K562 (cell line): ENCODE results near the gene PPT1. TPM values are rescaled to one million over a fixed set of nuclear protein-coding genes. Genes with fewer than 3 reads are reported as not detected.
"Not testable (repeated sequence)": the region's sequence is repeated elsewhere in the genome, so short reads cannot be mapped to it uniquely, and the experiment has no call there.

ENCODE experiments used
- ATAC-seq: fragments of 200-7000 bp; cut with Tn5 transposase; 3 replicates; pipeline ENCODE4 v1.9.1; 2020; ENCODE audit warnings: moderate library complexity
- BruUV-seq: library from RNA; stranded (reverse); fragments of 400-500 nt; replicated peaks from 2 replicates; lab custom pipeline; 2021; lab: Mats Ljungman, UMichigan
- CTCF ChIA-PET: fragments of 300-600 bp; formaldehyde crosslinking; extraction: SDS; loops from one replicate; lab custom pipeline; 2021; ENCODE audit warnings: low intra/inter-chr PET ratio; lab: Yijun Ruan, JAX
- POLR2A ChIA-PET: fragments of 300-600, 350-650 bp; sonication (Branson Sonifier 250); formaldehyde crosslinking; extraction: SDS; loops from one replicate; lab custom pipeline; 2021; ENCODE audit warnings: antibody characterized with exemption, inconsistent platforms; lab: Yijun Ruan, JAX
- DNase-seq, 4 experiments: peaks; one replicate each; pipeline versions ENCODE4 v3.0.0 to v3.0.0-alpha.2; 2011 to 2018; ENCODE audit warnings: low spot score in 3 of 4, mixed read lengths in 3 of 4; ENCODE audit errors: extremely low read depth in 1 of 4
- FAIRE-seq: peaks from 2 replicates; lab custom pipeline; 2011; peaks lifted over from hg19 to GRCh38; lab: Jason Lieb, UNC
- H2AFZ ChIP-seq: 2 replicates; pipeline ENCODE4 v1.6.0; 2011; ENCODE audit warnings: low read depth, low read length, control low read depth, inconsistent platforms
- H3K27ac ChIP-seq: fragments of 200-600 bp; 3 replicates; pipeline ENCODE4 v1.8.0; 2011; ENCODE audit warnings: low read depth, mild to moderate bottlenecking, control low read depth, inconsistent platforms, low read length, moderate library complexity, mixed read lengths; ENCODE audit errors: extremely low read depth
- H3K27me3 ChIP-seq, 2 experiments: fragments of 300-600 bp in 1 of 2; 2 replicates in 1 of 2; 3 replicates in 1 of 2; pipeline versions ENCODE4 v1.6.0 to v1.8.0; 2011; ENCODE audit warnings: inconsistent platforms in 2 of 2, low read length in 2 of 2, mild to moderate bottlenecking in 1 of 2, mixed read lengths in 1 of 2, moderate library complexity in 1 of 2; ENCODE audit not compliant: control insufficient read depth in 2 of 2, insufficient read depth in 2 of 2
- H3K36me3 ChIP-seq: fragments of 300-600 bp; 3 replicates; pipeline ENCODE4 v1.8.0; 2011; ENCODE audit warnings: mild to moderate bottlenecking, low read length, inconsistent platforms; ENCODE audit not compliant: control insufficient read depth, insufficient read depth
- H3K4me1 ChIP-seq, 2 experiments: fragments of 200-600 bp in 1 of 2; replicated peaks in 1 of 2; 2 replicates in 1 of 2; 3 replicates in 1 of 2; pipeline versions ENCODE4 v1.5.1 to v1.8.0; 2011; ENCODE audit warnings: inconsistent platforms in 2 of 2, low read length in 2 of 2, mild to moderate bottlenecking in 1 of 2, mixed read lengths in 1 of 2, moderate library complexity in 1 of 2; ENCODE audit not compliant: control insufficient read depth in 2 of 2, insufficient read depth in 2 of 2
- H3K4me2 ChIP-seq: 2 replicates; pipeline ENCODE4 v1.6.1; 2011; ENCODE audit warnings: low read length, control low read depth, inconsistent platforms, mixed read lengths; ENCODE audit not compliant: insufficient read depth
- H3K4me3 ChIP-seq: fragments of 200-600 bp; sonication (generic), shearing (Covaris generic); 2 replicates; pipeline ENCODE4 v1.5.1; 2016; ENCODE audit warnings: control low read depth, inconsistent platforms
- H3K79me2 ChIP-seq: fragments of 200-600 bp; 3 replicates; pipeline ENCODE4 v1.8.0; 2011; ENCODE audit warnings: low read length, inconsistent platforms; ENCODE audit not compliant: control insufficient read depth, insufficient read depth
- H3K9ac ChIP-seq, 2 experiments: 2 replicates each; pipeline versions ENCODE4 v1.6.0 to v1.6.1; 2011; ENCODE audit warnings: low read depth in 2 of 2, low read length in 2 of 2, control low read depth in 1 of 2, inconsistent platforms in 1 of 2, mild to moderate bottlenecking in 1 of 2, mixed read lengths in 1 of 2; ENCODE audit not compliant: insufficient read depth in 1 of 2
- H3K9me1 ChIP-seq: one replicate; pipeline ENCODE4 v1.6.0; 2011; ENCODE audit warnings: inconsistent platforms, mild to moderate bottlenecking, low read length, moderate library complexity; ENCODE audit not compliant: control insufficient read depth, insufficient read depth
- H3K9me3 ChIP-seq: replicated peaks from 2 replicates; pipeline ENCODE4 v1.5.1; 2011; ENCODE audit warnings: low read depth, low read length, inconsistent platforms; ENCODE audit not compliant: control insufficient read depth, insufficient read depth
- H4K20me1 ChIP-seq: replicated peaks from 2 replicates; pipeline ENCODE4 v1.6.1; 2011; ENCODE audit warnings: low read length, inconsistent platforms, mixed read lengths; ENCODE audit not compliant: control insufficient read depth, insufficient read depth
- CTCF ChIP-seq, 3 experiments: IDR thresholded peaks in 2 of 3; conservative IDR thresholded peaks in 1 of 3; 2 replicates each; pipeline ENCODE4 v1.5.1; 2011 to 2012; ENCODE audit warnings: low read length in 3 of 3, mild to moderate bottlenecking in 3 of 3, control low read depth in 2 of 3, improper control_type of control experiment in 1 of 3, inconsistent platforms in 1 of 3, low read depth in 1 of 3, mixed read lengths in 1 of 3, moderate library complexity in 1 of 3; ENCODE audit not compliant: insufficient read depth in 2 of 3
- RAD21 ChIP-seq, 2 experiments: fragments of 250-450 bp in 1 of 2; fragments of 450-650 bp in 1 of 2; sonication (Bioruptor Pico) in 1 of 2; formaldehyde crosslinking in 1 of 2; IDR thresholded peaks in 1 of 2; conservative IDR thresholded peaks in 1 of 2; 2 replicates each; pipeline versions ENCODE4 v1.4.0 to v1.8.0; 2020 to 2022; ENCODE audit warnings: mild to moderate bottlenecking in 2 of 2, moderate library complexity in 1 of 2
- SMC3 ChIP-seq: conservative IDR thresholded peaks from 2 replicates; pipeline ENCODE4 v1.6.1; 2011; ENCODE audit warnings: low read depth, low read length, improper control_type of control experiment; ENCODE audit not compliant: insufficient read depth
- YY1 ChIP-seq, 3 experiments: IDR thresholded peaks; 2 replicates each; pipeline ENCODE4 v1.6.1; 2011; ENCODE audit warnings: low read length in 2 of 3, mild to moderate bottlenecking in 2 of 3, moderate library complexity in 2 of 3, borderline replicate concordance in 1 of 3, control low read depth in 1 of 3, low read depth in 1 of 3; ENCODE audit not compliant: insufficient read depth in 3 of 3, insufficient replicate concordance in 2 of 3, control insufficient read depth in 1 of 3, insufficient read length in 1 of 3; ENCODE audit errors: extremely low read depth in 1 of 3
- WGBS: fragments of 100-300 bp; shearing (Covaris generic); methylation state at CpG from one replicate; pipeline ENCODE4 v1.1.6; 2016; ENCODE audit warnings: low coverage, mixed read lengths; ENCODE audit not compliant: insufficient coverage; ENCODE audit errors: missing lambda C conversion rate; 5-methylcytosine and 5-hydroxymethylcytosine counted together
- in situ Hi-C: fragments of 300-500 bp; cut with MboI; formaldehyde crosslinking; loops from 4 replicates; pipeline ENCODE4 v1.15.0; 2018; ENCODE audit warnings: inconsistent platforms, mixed read lengths
- intact Hi-C: fragments of 100-400 bp; cut with micrococcal nuclease; formaldehyde crosslinking; loops from 2 replicates; pipeline ENCODE4 v1.14.2; 2022
- polyA plus RNA-seq, 8 experiments: library from polyadenylated mRNA; depleted of rRNA in 4 of 8; stranded (reverse) in 5 of 8; unstranded in 3 of 8; fragments of >200 nt; fragmentation: Nextera tagmentation in 2 of 8; fragmentation: Illumina TruSeq in 1 of 8; extraction: Ambion mirVana in 2 of 8; extraction: Trizol in 1 of 8; gene quantifications; 2 replicates each; pipeline versions ENCODE4 v1.2.1 to v1.2.3, GENCODE V29; 2011 to 2014; ENCODE audit warnings: inconsistent platforms in 1 of 8, missing spikeins in 1 of 8
- total RNA-seq, 7 experiments: library from RNA; depleted of rRNA in 6 of 7; stranded (reverse); fragments of >200 nt in 6 of 7; fragmentation: Illumina TruSeq in 2 of 7; extraction: Trizol in 2 of 7; gene quantifications; 2 replicates each; pipeline versions ENCODE4 v1.2.1 to v1.2.3, GENCODE V29; 2011 to 2021; ENCODE audit warnings: low replicate concordance in 1 of 7
- TF ChIP-seq, protein P1 (sequence below): fragments of 450-650 bp; formaldehyde crosslinking; IDR thresholded peaks from 2 replicates; pipeline ENCODE4 v1.4.0; 2020; ENCODE audit warnings: mild to moderate bottlenecking, moderate library complexity
- TF ChIP-seq, protein P2 (sequence below): sonication (generic); formaldehyde crosslinking; IDR thresholded peaks from 2 replicates; pipeline ENCODE4 v1.8.1; 2023; ENCODE audit warnings: mild to moderate bottlenecking, missing genetic modification reagents

PPT1 gene
- total and polyA plus RNA-seq, 9 of the 15 experiments (the other 6 are each of a cell fraction or from before 2014, with no cell fraction given) = 72.2 to 285 (median 143) TPM

DNA sequence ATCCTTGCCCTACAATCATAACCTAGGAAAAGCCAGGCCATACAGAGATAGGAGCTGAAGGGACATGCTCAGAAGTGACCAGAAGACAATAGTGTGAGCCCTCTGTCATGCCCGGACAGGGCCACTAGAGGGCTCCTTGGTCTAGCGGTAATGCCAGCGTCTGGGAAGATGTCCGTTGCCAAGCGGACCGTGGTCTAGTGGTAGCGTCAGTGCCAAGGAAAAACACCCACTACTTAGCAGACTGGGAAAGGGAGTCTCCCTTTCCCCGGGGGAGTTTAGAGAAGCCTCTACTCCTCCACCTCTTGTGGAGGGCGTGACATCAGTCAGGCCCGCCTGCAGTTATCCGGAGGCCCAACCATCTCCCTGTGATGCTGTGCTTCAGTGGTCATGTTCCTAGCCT is 12.3 kb downstream of the PPT1 start:
- H3K27me3 ChIP-seq, H3K9me1 ChIP-seq, BruUV-seq, H3K4me3 ChIP-seq, H3K27ac ChIP-seq, H3K9me3 ChIP-seq, H4K20me1 ChIP-seq, H3K4me1 ChIP-seq, H3K79me2 ChIP-seq, H3K9ac ChIP-seq, H2AFZ ChIP-seq, H3K4me2 ChIP-seq: not testable (repeated sequence)
- TF ChIP-seq, protein P1, sequence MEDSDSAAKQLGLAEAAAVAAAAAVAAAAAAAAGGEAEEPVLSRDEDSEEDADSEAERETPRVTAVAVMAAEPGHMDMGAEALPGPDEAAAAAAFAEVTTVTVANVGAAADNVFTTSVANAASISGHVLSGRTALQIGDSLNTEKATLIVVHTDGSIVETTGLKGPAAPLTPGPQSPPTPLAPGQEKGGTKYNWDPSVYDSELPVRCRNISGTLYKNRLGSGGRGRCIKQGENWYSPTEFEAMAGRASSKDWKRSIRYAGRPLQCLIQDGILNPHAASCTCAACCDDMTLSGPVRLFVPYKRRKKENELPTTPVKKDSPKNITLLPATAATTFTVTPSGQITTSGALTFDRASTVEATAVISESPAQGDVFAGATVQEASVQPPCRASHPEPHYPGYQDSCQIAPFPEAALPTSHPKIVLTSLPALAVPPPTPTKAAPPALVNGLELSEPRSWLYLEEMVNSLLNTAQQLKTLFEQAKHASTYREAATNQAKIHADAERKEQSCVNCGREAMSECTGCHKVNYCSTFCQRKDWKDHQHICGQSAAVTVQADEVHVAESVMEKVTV (CRISPR knock-in tag) = 0 out of 2 replicates have a peak, but pooled peaks have one; percentile 22
- TF ChIP-seq, protein P2, sequence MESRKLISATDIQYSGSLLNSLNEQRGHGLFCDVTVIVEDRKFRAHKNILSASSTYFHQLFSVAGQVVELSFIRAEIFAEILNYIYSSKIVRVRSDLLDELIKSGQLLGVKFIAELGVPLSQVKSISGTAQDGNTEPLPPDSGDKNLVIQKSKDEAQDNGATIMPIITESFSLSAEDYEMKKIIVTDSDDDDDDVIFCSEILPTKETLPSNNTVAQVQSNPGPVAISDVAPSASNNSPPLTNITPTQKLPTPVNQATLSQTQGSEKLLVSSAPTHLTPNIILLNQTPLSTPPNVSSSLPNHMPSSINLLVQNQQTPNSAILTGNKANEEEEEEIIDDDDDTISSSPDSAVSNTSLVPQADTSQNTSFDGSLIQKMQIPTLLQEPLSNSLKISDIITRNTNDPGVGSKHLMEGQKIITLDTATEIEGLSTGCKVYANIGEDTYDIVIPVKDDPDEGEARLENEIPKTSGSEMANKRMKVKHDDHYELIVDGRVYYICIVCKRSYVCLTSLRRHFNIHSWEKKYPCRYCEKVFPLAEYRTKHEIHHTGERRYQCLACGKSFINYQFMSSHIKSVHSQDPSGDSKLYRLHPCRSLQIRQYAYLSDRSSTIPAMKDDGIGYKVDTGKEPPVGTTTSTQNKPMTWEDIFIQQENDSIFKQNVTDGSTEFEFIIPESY (CRISPR knock-in tag) = peak; percentile 96
- peak; percentile 55; the same call in 1 of the 2 replicates for TF ChIP-seq SMC3
- peak in 1 of 3 experiments; percentile 32 for TF ChIP-seq YY1 (IDR thresholded peaks at IDR 0.05; ENCODE audit: borderline replicate concordance in 1 of 3, control insufficient read depth in 1 of 3, extremely low read depth in 1 of 3, insufficient read depth in 3 of 3, insufficient read length in 1 of 3, insufficient replicate concordance in 2 of 3, low read depth in 1 of 3, low read length in 2 of 3)
- peak; percentile 58 to 80 (median 66) for TF ChIP-seq CTCF (IDR thresholded peaks at IDR 0.05 in 2 of 3, conservative IDR thresholded peaks at IDR 0.05 in 1 of 3; ENCODE audit: insufficient read depth in 2 of 3, low read depth in 1 of 3, low read length in 3 of 3)
- TF ChIP-seq RAD21 (CRISPR knock-in tag; conservative IDR thresholded peaks at IDR 0.05 in 1 of 2, IDR thresholded peaks at IDR 0.05 in 1 of 2) = peak; percentile 53 to 67
- POLR2A ChIA-PET = interaction anchor here (0.7 kb wide), 1 partner anchor 324 kb away, joined by 4 read pairs; no protein-coding TSS in a partner anchor
- ATAC-seq (peak; percentile 54; the same call in 2 of the 3 replicates), DNase-seq (peak in 1 of 4 experiments; percentile 66), FAIRE-seq (peak; percentile 78)
- WGBS = 47% methylated on average over 11 of the region's 11 CpGs
- intact Hi-C loops (loop anchor here (1.0 to 5.0 kb wide), 4 partner anchors 58 to 318 kb away; no protein-coding TSS in a partner anchor), in situ Hi-C loops (loop anchor here (5.0 kb wide), 1 partner anchor 323 kb away; no protein-coding TSS in a partner anchor)
- peaks cover 67% of the 10 kb centered on the region for H3K36me3 ChIP-seq
- CTCF ChIA-PET = interaction anchor here (1.0 to 1.4 kb wide), 2 partner anchors 49 to 320 kb away, joined by 3 read pairs; no protein-coding TSS in a partner anchor
